Esophagus squamous epithelium (tissue), 5 donors: ENCODE data around the gene FHOD3. TPM values are rescaled to one million over a fixed set of nuclear protein-coding genes. Genes with fewer than 3 reads are reported as not detected.
"Not testable (repeated sequence)": the region's sequence is repeated elsewhere in the genome, so short reads cannot be mapped to it uniquely, and the experiment has no call there.

Source experiments
- DNase-seq: peaks from one replicate; lab custom pipeline; 2025; lab: John Stamatoyannopoulos, UW
- H3K27ac ChIP-seq, 4 donors: fragments of 200-600 bp; sonication (generic); one replicate each; pipeline ENCODE4 v1.5.1; 2016 to 2019; ENCODE audit warnings: mild to moderate bottlenecking in 1 of 4
- H3K27me3 ChIP-seq, 4 donors: fragments of 200-600 bp; sonication (generic); 1 replicate in 3 of 4; 2 replicates in 1 of 4; pipeline versions ENCODE4 v1.5.1 to v1.6.0; 2017 to 2021; ENCODE audit warnings: antibody characterized with exemption in 1 of 4
- H3K36me3 ChIP-seq, 3 donors: fragments of 200-600 bp; sonication (generic); one replicate each; pipeline ENCODE4 v1.5.1; 2016 to 2019
- H3K4me1 ChIP-seq, 3 donors: fragments of 200-600 bp; sonication (generic); one replicate each; pipeline ENCODE4 v1.5.1; 2017 to 2019
- H3K4me3 ChIP-seq, 4 donors: fragments of 200-600 bp; sonication (generic); 1 replicate in 3 of 4; 2 replicates in 1 of 4; pipeline ENCODE4 v1.5.1; 2016 to 2019; ENCODE audit warnings: mild to moderate bottlenecking in 2 of 4, moderate library complexity in 1 of 4
- H3K9me3 ChIP-seq, 3 donors: fragments of 200-600 bp; sonication (generic); one replicate each; pipeline ENCODE4 v1.5.1; 2016 to 2019
- POLR2A ChIP-seq, 4 donors: fragments of 450-650 bp; IDR thresholded peaks; one replicate each; pipeline ENCODE4 v1.6.1; 2017; ENCODE audit warnings: antibody characterized with exemption in 4 of 4, mild to moderate bottlenecking in 4 of 4, moderate library complexity in 3 of 4
- WGBS, 2 donors: methylation state at CpG; one replicate each; pipeline ENCODE4 v1.1.5; 2018; 5-methylcytosine and 5-hydroxymethylcytosine counted together
- intact Hi-C: fragments of 100-400 bp; cut with DNase I; formaldehyde crosslinking; loops from one replicate; pipeline ENCODE4 v1.15.0; 2022
- total RNA-seq, 4 donors: library from RNA; depleted of rRNA; stranded (reverse); fragments of >200 nt; gene quantifications; one replicate each; pipeline ENCODE4 v1.1.0, GENCODE V29; 2016
- TF ChIP-seq, protein P1 (sequence below), 6 experiments: fragments of 450-650 bp in 4 of 6; fragments of 200-600 bp in 2 of 6; sonication (generic) in 2 of 6; IDR thresholded peaks; one replicate each; pipeline ENCODE4 v1.5.1; 2016 to 2019; ENCODE audit warnings: antibody characterized with exemption in 6 of 6, mild to moderate bottlenecking in 4 of 6, moderate library complexity in 4 of 6
- donor health status: DM: yes; HTN: yes; CAD: no.

The FHOD3 gene
- total RNA-seq, 4 donors from 2014 or later, result 3.1 to 29.6 (median 5.7) TPM

DNA sequence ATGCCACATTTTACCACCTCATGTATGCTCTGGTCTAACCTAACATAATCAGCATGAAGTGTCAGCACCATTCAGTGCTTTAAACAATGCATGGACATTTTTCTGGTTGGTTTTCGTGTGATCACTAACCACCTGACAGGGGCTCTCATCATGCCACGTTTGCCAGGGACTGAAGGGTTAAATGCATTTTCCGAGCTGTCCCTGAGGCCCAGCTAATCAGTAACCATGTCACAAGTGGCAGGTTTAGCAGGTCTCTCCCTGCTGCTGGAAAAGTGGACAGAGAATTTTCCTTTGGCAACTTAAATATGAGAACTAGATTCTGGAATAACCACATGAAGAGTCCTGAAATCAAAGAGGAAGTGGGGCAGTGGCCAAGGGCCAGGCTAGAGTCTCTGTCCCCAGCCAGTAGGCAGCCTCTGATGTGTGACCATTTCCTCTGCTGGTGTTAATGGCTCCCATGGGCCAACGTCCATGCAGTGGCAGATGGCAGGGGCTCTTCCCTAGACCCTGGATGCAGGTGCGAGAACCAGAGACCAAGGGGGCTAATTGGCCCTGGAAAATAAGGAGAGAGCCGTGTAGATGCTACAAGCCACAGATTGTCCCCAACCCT is 461.8 kb downstream of the FHOD3 start:
- no peak for TF ChIP-seq POLR2A (IDR thresholded peaks at IDR 0.05)
- TF ChIP-seq, protein P1, sequence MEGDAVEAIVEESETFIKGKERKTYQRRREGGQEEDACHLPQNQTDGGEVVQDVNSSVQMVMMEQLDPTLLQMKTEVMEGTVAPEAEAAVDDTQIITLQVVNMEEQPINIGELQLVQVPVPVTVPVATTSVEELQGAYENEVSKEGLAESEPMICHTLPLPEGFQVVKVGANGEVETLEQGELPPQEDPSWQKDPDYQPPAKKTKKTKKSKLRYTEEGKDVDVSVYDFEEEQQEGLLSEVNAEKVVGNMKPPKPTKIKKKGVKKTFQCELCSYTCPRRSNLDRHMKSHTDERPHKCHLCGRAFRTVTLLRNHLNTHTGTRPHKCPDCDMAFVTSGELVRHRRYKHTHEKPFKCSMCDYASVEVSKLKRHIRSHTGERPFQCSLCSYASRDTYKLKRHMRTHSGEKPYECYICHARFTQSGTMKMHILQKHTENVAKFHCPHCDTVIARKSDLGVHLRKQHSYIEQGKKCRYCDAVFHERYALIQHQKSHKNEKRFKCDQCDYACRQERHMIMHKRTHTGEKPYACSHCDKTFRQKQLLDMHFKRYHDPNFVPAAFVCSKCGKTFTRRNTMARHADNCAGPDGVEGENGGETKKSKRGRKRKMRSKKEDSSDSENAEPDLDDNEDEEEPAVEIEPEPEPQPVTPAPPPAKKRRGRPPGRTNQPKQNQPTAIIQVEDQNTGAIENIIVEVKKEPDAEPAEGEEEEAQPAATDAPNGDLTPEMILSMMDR (IDR thresholded peaks at IDR 0.05), result no peak
- Histone ChIP-seq H3K36me3 (peaks cover 0 to 17% (median 0%) of the 10 kb centered on the region in 3 donors), H3K4me1 (peaks cover 0 to 19% (median 10%) of the 10 kb centered on the region in 3 donors), H3K9me3 (no peaks in the 10 kb centered on the region), H3K4me3 (no peak overlapping the region), H3K27me3 (no peaks in the 10 kb centered on the region), H3K27ac (no peak overlapping the region)
- WGBS, 2 donors, result 64 to 72% methylated on average over 6 of the region's 6 CpGs
- no peak for DNase-seq
- intact Hi-C loops, result no loop called here

DNA sequence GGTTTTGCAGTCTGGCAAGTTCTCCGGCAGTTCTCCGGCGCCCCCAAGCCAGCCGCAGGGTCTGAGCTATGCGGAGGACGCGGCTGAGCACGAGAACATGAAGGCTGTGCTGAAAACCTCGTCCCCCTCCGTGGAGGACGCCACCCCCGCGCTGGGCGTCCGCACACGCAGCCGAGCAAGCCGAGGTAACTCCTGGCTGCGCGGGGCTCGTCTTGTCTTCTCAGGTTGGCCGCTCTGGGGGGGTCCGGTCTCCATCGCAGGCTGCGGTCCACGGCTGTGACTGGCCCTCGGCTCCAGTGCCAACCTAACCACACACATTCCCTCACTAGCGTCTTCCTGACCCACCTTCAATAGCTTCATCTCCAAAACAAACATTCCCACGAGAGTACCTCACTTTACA is 463.1 kb downstream of the FHOD3 start:
- no peak for TF ChIP-seq POLR2A (IDR thresholded peaks at IDR 0.05)
- TF ChIP-seq, protein P1 (IDR thresholded peaks at IDR 0.05), result no peak
- WGBS, 2 donors, result 94 to 98% methylated on average over 11 to 21 of the region's 29 CpGs
- no peak overlapping the region for H3K27ac ChIP-seq
- peaks cover 0 to 18% (median 10%) of the 10 kb centered on the region in 3 donors for H3K4me1 ChIP-seq
- no peaks in the 10 kb centered on the region for H3K27me3 ChIP-seq
- no peak overlapping the region for H3K4me3 ChIP-seq
- intact Hi-C loops, result no loop called here
- H3K36me3 ChIP-seq, result peaks cover 0 to 17% (median 0%) of the 10 kb centered on the region in 3 donors
- no peak for DNase-seq
- no peaks in the 10 kb centered on the region for H3K9me3 ChIP-seq

DNA sequence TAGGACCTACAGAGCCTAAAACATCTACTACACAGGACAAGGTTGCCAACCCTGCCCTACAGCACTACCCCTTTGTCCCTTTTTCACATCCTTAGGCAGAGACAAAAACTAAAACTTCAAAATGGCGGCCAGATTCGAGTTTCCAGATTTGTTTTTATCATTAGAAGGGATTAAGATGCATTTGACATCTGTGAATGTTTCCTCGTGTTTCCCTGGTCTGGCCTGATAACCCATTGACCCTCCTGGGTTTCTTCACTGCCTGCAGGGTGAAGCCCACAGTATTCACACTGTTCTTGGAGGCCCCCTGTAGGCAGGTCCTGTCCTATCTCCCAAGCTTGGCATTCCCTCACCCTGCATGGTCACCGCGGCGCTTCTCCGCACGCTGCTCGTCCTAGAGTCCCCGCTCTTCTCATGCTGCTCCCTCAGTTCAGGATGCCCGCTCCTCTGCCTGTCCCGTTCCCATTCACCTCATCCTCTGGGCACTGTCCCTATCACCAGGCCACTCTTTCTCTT is 463.7 kb downstream of the FHOD3 start:
- intact Hi-C loops, result no loop called here
- no peak for TF ChIP-seq POLR2A (IDR thresholded peaks at IDR 0.05)
- TF ChIP-seq, protein P1 (IDR thresholded peaks at IDR 0.05), result no peak
- Histone ChIP-seq H3K27me3 (no peaks in the 10 kb centered on the region), H3K9me3 (no peaks in the 10 kb centered on the region), H3K27ac (no peak overlapping the region), H3K4me1 (peaks cover 0 to 12% (median 6%) of the 10 kb centered on the region in 3 donors), H3K4me3 (no peak overlapping the region), H3K36me3 (peaks cover 0 to 17% (median 0%) of the 10 kb centered on the region in 3 donors)
- no peak for DNase-seq
- 81 to 88% methylated on average over 7 to 12 of the region's 12 CpGs for WGBS, 2 donors

DNA sequence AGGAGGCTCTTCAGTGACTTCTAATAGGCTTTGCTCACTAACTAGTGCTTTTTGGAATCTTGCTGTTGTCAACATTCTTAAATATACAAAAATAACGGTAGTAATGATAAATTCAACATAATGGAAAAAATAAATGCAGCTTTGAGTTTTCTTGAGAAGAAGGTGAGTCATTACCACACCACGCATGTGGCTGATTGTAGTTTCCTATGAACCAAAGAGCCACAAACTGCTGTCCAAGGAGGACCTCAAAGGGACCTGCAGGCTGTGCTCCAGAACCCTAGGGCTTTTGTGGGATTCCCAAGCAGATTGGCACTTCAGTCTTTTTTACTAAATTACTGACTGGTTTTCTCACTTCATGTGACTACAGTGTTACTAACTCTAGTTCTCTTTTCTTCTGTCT is 464.6 kb downstream of the FHOD3 start:
- no peak for TF ChIP-seq POLR2A (IDR thresholded peaks at IDR 0.05)
- TF ChIP-seq, protein P1 (IDR thresholded peaks at IDR 0.05), result no peak
- Histone ChIP-seq H3K27me3 (no peaks in the 10 kb centered on the region), H3K27ac (no peak overlapping the region), H3K4me3 (no peak overlapping the region), H3K4me1 (peaks cover 0 to 4% (median 0%) of the 10 kb centered on the region in 3 donors), H3K9me3 (no peaks in the 10 kb centered on the region), H3K36me3 (peaks cover 0 to 17% (median 0%) of the 10 kb centered on the region in 3 donors)
- intact Hi-C loops, result no loop called here
- WGBS, 2 donors, result 74 to 78% methylated on average over 2 of the region's 2 CpGs
- no peak for DNase-seq

DNA sequence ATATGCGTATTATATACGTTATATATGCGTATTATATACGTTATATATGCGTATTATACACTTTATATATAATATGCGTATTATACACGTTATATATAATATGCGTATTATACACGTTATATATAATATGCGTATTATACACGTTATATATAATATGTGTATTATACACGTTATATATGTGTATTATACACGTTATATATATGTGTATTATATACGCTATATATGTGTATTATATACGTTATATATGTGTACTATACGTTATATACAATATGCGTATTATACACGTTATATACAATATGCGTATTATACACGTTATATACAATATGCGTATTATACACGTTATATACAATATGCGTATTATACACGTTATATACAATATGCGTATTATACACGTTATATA is 465.5 kb downstream of the FHOD3 start:
- H3K4me3 ChIP-seq, DNase-seq, H3K4me1 ChIP-seq, H3K27me3 ChIP-seq, H3K9me3 ChIP-seq, intact Hi-C loops, H3K27ac ChIP-seq: not testable (repeated sequence)
- H3K36me3 ChIP-seq, result peaks cover 0 to 17% (median 0%) of the 10 kb centered on the region in 3 donors
- WGBS, 2 donors, result 89 to 94% methylated on average over 26 of the region's 26 CpGs
